H1 (cell line): ENCODE measurements around the gene NUB1. TPM values are rescaled to one million over a fixed set of nuclear protein-coding genes. Genes with fewer than 3 reads are reported as not detected.
A peak's percentile ranks its signal among the peaks of the same experiment; 100 is the strongest.

Source experiments
- CTCF ChIA-PET: fragments of 300-600 bp; sonication (Branson Sonifier 250); formaldehyde crosslinking; loops from one replicate; lab custom pipeline; 2021; ENCODE audit not compliant: partially characterized antibody; lab: Charles Lee
- POLR2A ChIA-PET: fragments of 300-600 bp; sonication (Branson Sonifier 250); formaldehyde crosslinking; loops from one replicate; lab custom pipeline; 2021; ENCODE audit warnings: inconsistent platforms; ENCODE audit not compliant: partially characterized antibody; lab: Charles Lee
- DNase-seq, 2 experiments: peaks; one replicate each; pipeline versions ENCODE4 v3.0.0 to v3.0.0-alpha.2; 2010 to 2022; ENCODE audit warnings: low spot score in 2 of 2, low read depth in 1 of 2, mixed read lengths in 1 of 2
- FAIRE-seq: peaks from 2 replicates; lab custom pipeline; 2011; peaks lifted over from hg19 to GRCh38; lab: Jason Lieb, UNC
- H2AFZ ChIP-seq: 2 replicates; pipeline ENCODE4 v1.8.1; 2012; ENCODE audit warnings: low read length, inconsistent platforms
- H2AK5ac ChIP-seq: 2 replicates; pipeline ENCODE4 v1.6.1; 2013; ENCODE audit warnings: low read depth, low read length
- H2BK120ac ChIP-seq: replicated peaks from 2 replicates; pipeline ENCODE3; 2013; ENCODE audit warnings: low read depth, low read length, inconsistent platforms
- H2BK12ac ChIP-seq: 2 replicates; pipeline ENCODE4 v1.6.1; 2013; ENCODE audit warnings: low read depth, low read length
- H2BK15ac ChIP-seq: 2 replicates; pipeline ENCODE4 v1.6.1; 2013; ENCODE audit warnings: low read length
- H2BK20ac ChIP-seq: 2 replicates; pipeline ENCODE4 v1.6.1; 2013; ENCODE audit warnings: low read length
- H2BK5ac ChIP-seq: 2 replicates; pipeline ENCODE4 v1.6.1; 2013; ENCODE audit warnings: low read depth, low read length
- H3K14ac ChIP-seq: 2 replicates; pipeline ENCODE4 v1.6.1; 2013; ENCODE audit warnings: inconsistent platforms; ENCODE audit not compliant: insufficient read length
- H3K18ac ChIP-seq: 2 replicates; pipeline ENCODE4 v1.6.1; 2013; ENCODE audit warnings: low read length; ENCODE audit errors: extremely low read depth
- H3K23ac ChIP-seq: 2 replicates; pipeline ENCODE4 v1.6.1; 2013; ENCODE audit warnings: inconsistent platforms; ENCODE audit not compliant: insufficient read length
- H3K23me2 ChIP-seq: 2 replicates; pipeline ENCODE4 v1.6.1; 2013; ENCODE audit warnings: low read depth, low read length
- H3K27ac ChIP-seq: 2 replicates; pipeline ENCODE4 v1.6.1; 2011; ENCODE audit warnings: low read depth, low read length, inconsistent platforms
- H3K27me3 ChIP-seq, 4 experiments: replicated peaks in 1 of 4; 1 replicate in 1 of 4; 2 replicates in 3 of 4; pipeline versions ENCODE4 v1.6.1 to v1.8.1; 2011 to 2013; ENCODE audit warnings: low read length in 3 of 4, mild to moderate bottlenecking in 3 of 4, inconsistent platforms in 2 of 4, mixed read lengths in 2 of 4, moderate library complexity in 1 of 4; ENCODE audit not compliant: control insufficient read depth in 3 of 4, insufficient read depth in 3 of 4; ENCODE audit errors: extremely low read depth in 1 of 4
- H3K36me3 ChIP-seq, 4 experiments: 2 replicates each; pipeline versions ENCODE4 v1.6.1 to v1.8.1; 2011 to 2013; ENCODE audit warnings: mild to moderate bottlenecking in 4 of 4, low read length in 3 of 4, moderate library complexity in 2 of 4, control low read depth in 1 of 4, inconsistent platforms in 1 of 4; ENCODE audit not compliant: insufficient read depth in 4 of 4, control insufficient read depth in 2 of 4
- H3K4ac ChIP-seq: replicated peaks from 2 replicates; pipeline ENCODE3; 2013; ENCODE audit warnings: low read length, low read depth, mixed read lengths, inconsistent platforms; ENCODE audit not compliant: insufficient read length
- H3K4me1 ChIP-seq, 4 experiments: replicated peaks in 1 of 4; 1 replicate in 1 of 4; 2 replicates in 3 of 4; pipeline versions ENCODE4 v1.6.1 to v1.8.1; 2011 to 2013; ENCODE audit warnings: low read length in 3 of 4, inconsistent platforms in 2 of 4, mixed read lengths in 1 of 4; ENCODE audit not compliant: insufficient read depth in 4 of 4, control insufficient read depth in 3 of 4
- H3K4me2 ChIP-seq, 2 experiments: 2 replicates each; pipeline versions ENCODE4 v1.6.1 to v1.8.1; 2011 to 2013; ENCODE audit warnings: low read depth in 2 of 2, low read length in 2 of 2, control low read depth in 1 of 2, inconsistent platforms in 1 of 2, mild to moderate bottlenecking in 1 of 2; ENCODE audit not compliant: insufficient read depth in 1 of 2
- H3K4me3 ChIP-seq, 4 experiments: fragments of 200-600, 300-600 bp in 1 of 4; sonication (generic), shearing (Covaris generic), sonication (Bioruptor Twin) in 1 of 4; 2 replicates each; pipeline versions ENCODE4 v1.5.1 to v1.8.1; 2011 to 2016; ENCODE audit warnings: low read length in 4 of 4, low read depth in 3 of 4, control low read depth in 2 of 4, inconsistent platforms in 2 of 4, mild to moderate bottlenecking in 2 of 4, mixed read lengths in 1 of 4, moderate library complexity in 1 of 4; ENCODE audit not compliant: insufficient read depth in 2 of 4; ENCODE audit errors: extremely low read depth in 1 of 4
- H3K56ac ChIP-seq: replicated peaks from 2 replicates; pipeline ENCODE3; 2013; ENCODE audit warnings: low read depth, mild to moderate bottlenecking, mixed read lengths, low read length, inconsistent platforms; ENCODE audit not compliant: insufficient read length
- H3K79me1 ChIP-seq: 2 replicates; pipeline ENCODE4 v1.6.1; 2013; ENCODE audit warnings: low read depth, low read length, control low read depth
- H3K79me2 ChIP-seq, 2 experiments: 2 replicates each; pipeline versions ENCODE4 v1.6.1 to v1.8.1; 2012 to 2013; ENCODE audit warnings: low read length in 2 of 2, mild to moderate bottlenecking in 2 of 2, inconsistent platforms in 1 of 2; ENCODE audit not compliant: insufficient read depth in 2 of 2, control insufficient read depth in 1 of 2
- H3K9ac ChIP-seq, 4 experiments: replicated peaks in 1 of 4; 1 replicate in 1 of 4; 2 replicates in 3 of 4; pipeline versions ENCODE4 v1.6.1 to v1.8.1; 2011 to 2013; ENCODE audit warnings: low read depth in 3 of 4, low read length in 3 of 4, control low read depth in 2 of 4, mild to moderate bottlenecking in 2 of 4, moderate library complexity in 2 of 4, inconsistent platforms in 1 of 4; ENCODE audit errors: extremely low read depth in 1 of 4
- H3K9me3 ChIP-seq, 2 experiments: 2 replicates each; pipeline versions ENCODE4 v1.6.1 to v1.8.1; 2012 to 2013; ENCODE audit warnings: mild to moderate bottlenecking in 2 of 2, moderate library complexity in 2 of 2, control low read depth in 1 of 2, inconsistent platforms in 1 of 2, low read depth in 1 of 2, low read length in 1 of 2, mixed read lengths in 1 of 2; ENCODE audit not compliant: insufficient read depth in 2 of 2
- H4K20me1 ChIP-seq, 2 experiments: replicated peaks in 1 of 2; 2 replicates each; pipeline versions ENCODE3 to v1.8.1; 2011 to 2013; ENCODE audit warnings: inconsistent platforms in 2 of 2, low read length in 2 of 2, mild to moderate bottlenecking in 1 of 2; ENCODE audit not compliant: insufficient read depth in 2 of 2, control insufficient read depth in 1 of 2
- H4K5ac ChIP-seq: 2 replicates; pipeline ENCODE4 v1.6.1; 2013; ENCODE audit warnings: low read length, low read depth, mixed read lengths, inconsistent platforms; ENCODE audit not compliant: insufficient read length
- H4K8ac ChIP-seq: 2 replicates; pipeline ENCODE4 v1.8.0; 2013; ENCODE audit warnings: mild to moderate bottlenecking, moderate library complexity, low read length, inconsistent platforms; ENCODE audit not compliant: insufficient read depth; ENCODE audit errors: extremely low read depth
- H4K91ac ChIP-seq: replicated peaks from 2 replicates; pipeline ENCODE3; 2013; ENCODE audit warnings: low read length, mixed read lengths, inconsistent platforms; ENCODE audit not compliant: insufficient read length
- EP300 ChIP-seq, 2 experiments: IDR thresholded peaks; 1 replicate in 1 of 2; 2 replicates in 1 of 2; pipeline ENCODE4 v1.6.1; 2011 to 2012; ENCODE audit warnings: low read depth in 2 of 2, low read length in 2 of 2, mild to moderate bottlenecking in 2 of 2, borderline replicate concordance in 1 of 2, inconsistent platforms in 1 of 2, moderate library complexity in 1 of 2
- HDAC2 ChIP-seq, 2 experiments: fragments of 300-600 bp in 1 of 2; sonication (generic) in 1 of 2; IDR thresholded peaks; 2 replicates each; pipeline ENCODE4 v1.6.1; 2011 to 2012; ENCODE audit warnings: low read depth in 2 of 2, low read length in 2 of 2, mild to moderate bottlenecking in 2 of 2, moderate library complexity in 2 of 2, borderline replicate concordance in 1 of 2, inconsistent platforms in 1 of 2
- JUN ChIP-seq: IDR thresholded peaks from 2 replicates; pipeline ENCODE4 v1.6.1; 2011; ENCODE audit warnings: low read depth, mild to moderate bottlenecking, improper control_type of control experiment, low read length
- MAFK ChIP-seq: IDR thresholded peaks from 2 replicates; pipeline ENCODE4 v1.6.1; 2012; ENCODE audit warnings: low read depth, mild to moderate bottlenecking, improper control_type of control experiment, low read length
- POLR2A ChIP-seq, 2 experiments: IDR thresholded peaks; 1 replicate in 1 of 2; 2 replicates in 1 of 2; pipeline ENCODE4 v1.6.1; 2011; ENCODE audit warnings: low read depth in 2 of 2, low read length in 2 of 2, mild to moderate bottlenecking in 2 of 2; ENCODE audit errors: control extremely low read depth in 1 of 2
- POU5F1 ChIP-seq: IDR thresholded peaks from 2 replicates; pipeline ENCODE4 v1.6.1; 2011; ENCODE audit warnings: low read depth, mild to moderate bottlenecking, low read length, moderate library complexity
- RAD21 ChIP-seq, 2 experiments: IDR thresholded peaks in 1 of 2; conservative IDR thresholded peaks in 1 of 2; 2 replicates each; pipeline ENCODE4 v1.6.1; 2011; ENCODE audit warnings: low read depth in 2 of 2, low read length in 2 of 2, improper control_type of control experiment in 1 of 2, inconsistent platforms in 1 of 2, mild to moderate bottlenecking in 1 of 2, moderate library complexity in 1 of 2
- RBBP5 ChIP-seq: IDR thresholded peaks from 2 replicates; pipeline ENCODE4 v1.7.1; 2012; ENCODE audit warnings: low read depth, mild to moderate bottlenecking, inconsistent platforms, low read length, moderate library complexity, borderline replicate concordance
- SIX5 ChIP-seq: IDR thresholded peaks from 2 replicates; pipeline ENCODE4 v1.6.1; 2011; ENCODE audit warnings: mild to moderate bottlenecking, low read depth, low read length
- SP2 ChIP-seq: IDR thresholded peaks from 2 replicates; pipeline ENCODE4 v1.6.1; 2012; ENCODE audit warnings: mild to moderate bottlenecking, low read length, inconsistent platforms
- SP4 ChIP-seq: IDR thresholded peaks from 2 replicates; pipeline ENCODE4 v1.6.1; 2012; ENCODE audit warnings: low read length, inconsistent platforms
- TAF1 ChIP-seq: IDR thresholded peaks from 2 replicates; pipeline ENCODE4 v1.6.1; 2011; ENCODE audit warnings: mild to moderate bottlenecking, low read depth, low read length
- WGBS, 2 experiments: shearing (Covaris generic) in 1 of 2; methylation state at CpG; one replicate each; pipeline versions ENCODE4 v1.1.6 to v1.1.7; 2013 to 2015; ENCODE audit warnings: low lambda C conversion rate in 2 of 2, mixed read lengths in 2 of 2, inconsistent platforms in 1 of 2, low coverage in 1 of 2, missing lambda C conversion rate in 1 of 2; ENCODE audit not compliant: insufficient replicate concordance in 2 of 2, insufficient coverage in 1 of 2, insufficient read length in 1 of 2; ENCODE audit errors: extremely low coverage in 1 of 2, missing lambda C conversion rate in 1 of 2; 5-methylcytosine and 5-hydroxymethylcytosine counted together
- polyA plus RNA-seq, 7 experiments: library from polyadenylated mRNA; depleted of rRNA in 3 of 7; stranded (reverse) in 5 of 7; unstranded in 2 of 7; fragments of >200 nt in 5 of 7; fragments of 200-250 nt in 2 of 7; gene quantifications; 1 replicate in 5 of 7; 2 replicates in 1 of 7; 4 replicates in 1 of 7; pipeline versions ENCODE4 v1.2.1 to v1.2.3, GENCODE V29; 2011 to 2013; ENCODE audit warnings: missing spikeins in 2 of 7, mixed read lengths in 2 of 7
- total RNA-seq: library from RNA; stranded (reverse); fragmentation: NEBNext Ultra II Directional; extraction: Animal tissue kit (Norgen Biotek cat#: 25700); gene quantifications from 2 replicates; pipeline ENCODE4 v1.2.1, GENCODE V29; 2021

NUB1 gene
- total and polyA plus RNA-seq, 2 of the 8 experiments (the other 6 are each of a cell fraction or from before 2014, with no cell fraction given), result 22.1 to 43.5 TPM

- H3K36me3 ChIP-seq, result no peaks in the 10 kb centered on the region
- H3K4me1 ChIP-seq, result no peaks in the 10 kb centered on the region
- H4K8ac ChIP-seq, result peak overlapping the region; percentile 15; the same call in 1 of the 2 replicates
- POLR2A ChIA-PET, result interaction anchor here (2.3 kb wide), 1 partner anchor 33 kb away, joined by 8 read pairs; no protein-coding TSS in a partner anchor
- H3K27ac ChIP-seq, result no peak overlapping the region
- FAIRE-seq (no peak), DNase-seq (no peak)
- no peak overlapping the region for H3K4me2 ChIP-seq
- peak overlapping the region; percentile 49; the same call in 1 of the 2 replicates for H2AFZ ChIP-seq
- CTCF ChIA-PET, result interaction anchor here (1.1 to 5.6 kb wide), 7 partner anchors 10 to 257 kb away, joined by 3 to 161 read pairs (median 37); partner anchors contain the start of gene NUB1
- H2BK20ac ChIP-seq, result no peak overlapping the region
- no peak overlapping the region for H2BK12ac ChIP-seq
- no peak overlapping the region for H2BK5ac ChIP-seq
- H3K79me2 ChIP-seq, result no peaks in the 10 kb centered on the region
- H3K9ac ChIP-seq, result no peak overlapping the region
- no peak overlapping the region for H2BK120ac ChIP-seq
- H3K4ac ChIP-seq, result no peak overlapping the region
- H4K20me1 ChIP-seq, result peaks cover 0 to 9% of the 10 kb centered on the region in 2 experiments
- H4K91ac ChIP-seq, result no peak overlapping the region
- H4K5ac ChIP-seq, result no peak overlapping the region
- H3K9me3 ChIP-seq, result peaks cover 23% of the 10 kb centered on the region in 2 experiments
- no peak overlapping the region for H3K56ac ChIP-seq
- H3K14ac ChIP-seq, result no peak overlapping the region
- H2BK15ac ChIP-seq, result no peak overlapping the region
- H3K18ac ChIP-seq, result no peak overlapping the region
- H3K27me3 ChIP-seq, result no peaks in the 10 kb centered on the region
- no peak overlapping the region for H2AK5ac ChIP-seq
- H3K23me2 ChIP-seq, result peaks cover 13% of the 10 kb centered on the region; the same call in 1 of the 2 replicates
- 89% methylated on average over 11 of the region's 11 CpGs; no CpG with 5 or more reads in 1 of the 2 experiments for WGBS, 2 experiments
- no peaks in the 10 kb centered on the region for H3K79me1 ChIP-seq
- no peak for TF ChIP-seq RBBP5
- no peak for TF ChIP-seq SP2
- no peak for TF ChIP-seq SIX5
- no peak for TF ChIP-seq TAF1
- no peak for TF ChIP-seq POU5F1
- no peak for TF ChIP-seq SP4
- no peak for TF ChIP-seq JUN
- no peak for TF ChIP-seq EP300 (IDR thresholded peaks at IDR 0.05; ENCODE audit: borderline replicate concordance in 1 of 2, low read depth in 2 of 2, low read length in 2 of 2)
- TF ChIP-seq MAFK, result no peak
- no peak for TF ChIP-seq HDAC2 (IDR thresholded peaks at IDR 0.05; ENCODE audit: borderline replicate concordance in 1 of 2, low read depth in 2 of 2, low read length in 2 of 2)
- TF ChIP-seq RAD21 (IDR thresholded peaks at IDR 0.05 in 1 of 2, conservative IDR thresholded peaks at IDR 0.05 in 1 of 2; ENCODE audit: low read depth in 2 of 2, low read length in 2 of 2), result no peak
- TF ChIP-seq POLR2A (IDR thresholded peaks at IDR 0.05; ENCODE audit: control extremely low read depth in 1 of 2, low read depth in 2 of 2, low read length in 2 of 2), result no peak
- H3K4me3 ChIP-seq, result no peak overlapping the region
- no peak overlapping the region for H3K23ac ChIP-seq
Observed at GRCh38 chr7:151316896-151317295, 24.7 kb upstream of the NUB1 start.
